Mucosa of gallbladder (tissue), 1 donor: ENCODE data around the gene CAMK2A. TPM values are rescaled to one million over a fixed set of nuclear protein-coding genes. Genes with fewer than 3 reads are reported as not detected.

Experiments
- DNase-seq: peaks from one replicate; pipeline ENCODE4 v3.0.0-alpha.2; 2020; ENCODE audit warnings: low spot score
- total RNA-seq: library from RNA; stranded (reverse); gene quantifications from one replicate; pipeline ENCODE4 v1.2.1, GENCODE V29; 2021
- donor health status: DM: no; HTN: no; CAD: no.

CAMK2A gene
- 5.0 TPM for total RNA-seq

- DNase-seq = no peak
Observed at GRCh38 chr5:150289551-150290390, at the start of gene CAMK2A. Gene CAMK2A, minus strand, starts transcription at chr5:150289773. Its CDS starts 148 bp downstream, at chr5:150289625.

GRCh38 chr5:150339165-150339564, 49.6 kb upstream of the CAMK2A start:
- no peak for DNase-seq

- no peak for DNase-seq
Observed at GRCh38 chr5:150338546-150338945, 49.0 kb upstream of the CAMK2A start.

- DNase-seq = no peak
Observed at GRCh38 chr5:150335778-150336177, 46.2 kb upstream of the CAMK2A start.

- DNase-seq = no peak
Observed at GRCh38 chr5:150333400-150333799, 43.8 kb upstream of the CAMK2A start.

- DNase-seq = no peak
Observed at GRCh38 chr5:150329881-150330876, 40.6 kb upstream of the CAMK2A start.

GRCh38 chr5:150329038-150329437, 39.5 kb upstream of the CAMK2A start:
- no peak for DNase-seq

GRCh38 chr5:150328515-150328914, 38.9 kb upstream of the CAMK2A start:
- DNase-seq = no peak

- DNase-seq = no peak
Observed at GRCh38 chr5:150327139-150327538, 37.6 kb upstream of the CAMK2A start.

GRCh38 chr5:150326707-150327106, 37.1 kb upstream of the CAMK2A start:
- no peak for DNase-seq

- no peak for DNase-seq
Observed at GRCh38 chr5:150325426-150325825, 35.9 kb upstream of the CAMK2A start.

- no peak for DNase-seq
Observed at GRCh38 chr5:150323819-150324218, 34.2 kb upstream of the CAMK2A start.

GRCh38 chr5:150323092-150323491, 33.5 kb upstream of the CAMK2A start:
- DNase-seq = no peak

GRCh38 chr5:150322202-150322601, 32.6 kb upstream of the CAMK2A start:
- no peak for DNase-seq

- DNase-seq = no peak
Observed at GRCh38 chr5:150321784-150322183, 32.2 kb upstream of the CAMK2A start.

- DNase-seq = no peak
Observed at GRCh38 chr5:150321211-150321610, 31.6 kb upstream of the CAMK2A start.

- DNase-seq = peak; percentile 65
Observed at GRCh38 chr5:150320044-150320613, 30.6 kb upstream of the CAMK2A start.

- DNase-seq = no peak
Observed at GRCh38 chr5:150319484-150319790, 29.9 kb upstream of the CAMK2A start.

GRCh38 chr5:150318613-150319483, 29.3 kb upstream of the CAMK2A start:
- no peak for DNase-seq

- DNase-seq = no peak
Observed at GRCh38 chr5:150317048-150318003, 27.8 kb upstream of the CAMK2A start.
